ENCODE results near the gene CYP26C1.

DNA sequence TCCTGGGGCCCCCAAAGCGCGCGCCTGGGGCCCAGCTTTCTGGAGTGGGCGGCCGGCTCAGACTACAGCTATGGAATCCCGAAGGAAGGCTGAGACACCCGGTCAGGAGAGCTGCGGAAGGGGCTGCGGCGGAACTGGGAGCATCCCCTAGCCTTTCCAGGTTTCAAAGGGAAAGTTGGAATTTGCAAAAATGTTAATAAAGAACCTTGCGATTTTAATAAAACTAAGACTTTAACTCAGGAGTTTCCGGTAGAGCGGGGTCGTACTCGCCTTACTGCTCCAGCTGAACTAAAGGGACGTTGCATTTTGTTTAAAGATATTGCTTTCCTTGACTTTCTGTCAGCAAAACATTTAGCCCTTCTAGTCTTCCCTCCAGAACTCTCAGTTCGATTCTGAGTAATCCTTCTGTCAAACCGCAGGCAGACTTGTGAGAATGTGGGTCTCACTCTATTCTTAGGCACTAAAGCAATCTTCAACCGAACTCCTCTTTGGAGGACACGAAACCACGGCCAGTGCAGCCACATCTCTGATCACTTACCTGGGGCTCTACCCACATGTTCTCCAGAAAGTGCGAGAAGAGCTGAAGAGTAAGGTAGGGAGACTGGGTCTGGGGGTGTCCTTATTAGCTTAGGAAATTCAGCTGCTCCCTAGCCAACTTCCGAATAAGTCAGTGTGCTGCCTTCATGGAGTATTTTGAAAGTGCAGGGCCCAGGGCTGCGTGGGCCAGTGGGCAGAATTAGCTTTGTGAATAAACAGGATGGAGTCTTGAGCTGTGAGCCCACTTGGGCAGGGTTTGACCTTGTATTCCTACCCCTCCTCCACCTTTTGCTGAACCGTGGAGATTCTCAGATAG, 15.0 kb downstream of the CYP26C1 start:
- TF ChIP-seq TAF1 (IDR thresholded peaks at IDR 0.05; ENCODE audit: control insufficient read depth, extremely low read depth, insufficient read depth, low read length, severe bottlenecking) (no peak), WHSC1 (IDR thresholded peaks at IDR 0.05; ENCODE audit: low read length) (no peak), TBL1XR1 (IDR thresholded peaks at IDR 0.05; ENCODE audit: low read length in 2 of 2) (no peak), ETV6 (IDR thresholded peaks at IDR 0.05; ENCODE audit: borderline replicate concordance in 1 of 2, low read depth in 2 of 2, low read length in 1 of 2) (no peak), ETV6 (CRISPR knock-in tag; IDR thresholded peaks at IDR 0.05; ENCODE audit: borderline replicate concordance) (no peak), ATF2 (CRISPR knock-in tag; IDR thresholded peaks at IDR 0.05) (no peak), SMARCB1 (IDR thresholded peaks at IDR 0.05; ENCODE audit: insufficient read length, low read depth) (no peak), HDAC3 (IDR thresholded peaks at IDR 0.05; ENCODE audit: borderline replicate concordance, partially characterized antibody) (no peak), SIN3A (IDR thresholded peaks at IDR 0.05; ENCODE audit: borderline replicate concordance in 2 of 2, control insufficient read depth in 1 of 2, low read depth in 2 of 2, low read length in 2 of 2) (no peak), POLR2A (conservative IDR thresholded peaks at IDR 0.05) (no peak), RCOR1 (IDR thresholded peaks at IDR 0.05; ENCODE audit: borderline replicate concordance in 1 of 2, low read depth in 2 of 2, low read length in 2 of 2) (no peak), DMBX1 (CRISPR knock-in tag; IDR thresholded peaks at IDR 0.05; ENCODE audit: borderline replicate concordance) (no peak)
- TF ChIP-seq, protein P1, sequence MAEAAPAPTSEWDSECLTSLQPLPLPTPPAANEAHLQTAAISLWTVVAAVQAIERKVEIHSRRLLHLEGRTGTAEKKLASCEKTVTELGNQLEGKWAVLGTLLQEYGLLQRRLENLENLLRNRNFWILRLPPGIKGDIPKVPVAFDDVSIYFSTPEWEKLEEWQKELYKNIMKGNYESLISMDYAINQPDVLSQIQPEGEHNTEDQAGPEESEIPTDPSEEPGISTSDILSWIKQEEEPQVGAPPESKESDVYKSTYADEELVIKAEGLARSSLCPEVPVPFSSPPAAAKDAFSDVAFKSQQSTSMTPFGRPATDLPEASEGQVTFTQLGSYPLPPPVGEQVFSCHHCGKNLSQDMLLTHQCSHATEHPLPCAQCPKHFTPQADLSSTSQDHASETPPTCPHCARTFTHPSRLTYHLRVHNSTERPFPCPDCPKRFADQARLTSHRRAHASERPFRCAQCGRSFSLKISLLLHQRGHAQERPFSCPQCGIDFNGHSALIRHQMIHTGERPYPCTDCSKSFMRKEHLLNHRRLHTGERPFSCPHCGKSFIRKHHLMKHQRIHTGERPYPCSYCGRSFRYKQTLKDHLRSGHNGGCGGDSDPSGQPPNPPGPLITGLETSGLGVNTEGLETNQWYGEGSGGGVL (CRISPR knock-in tag; IDR thresholded peaks at IDR 0.05): no peak
- TF ChIP-seq, protein P2, sequence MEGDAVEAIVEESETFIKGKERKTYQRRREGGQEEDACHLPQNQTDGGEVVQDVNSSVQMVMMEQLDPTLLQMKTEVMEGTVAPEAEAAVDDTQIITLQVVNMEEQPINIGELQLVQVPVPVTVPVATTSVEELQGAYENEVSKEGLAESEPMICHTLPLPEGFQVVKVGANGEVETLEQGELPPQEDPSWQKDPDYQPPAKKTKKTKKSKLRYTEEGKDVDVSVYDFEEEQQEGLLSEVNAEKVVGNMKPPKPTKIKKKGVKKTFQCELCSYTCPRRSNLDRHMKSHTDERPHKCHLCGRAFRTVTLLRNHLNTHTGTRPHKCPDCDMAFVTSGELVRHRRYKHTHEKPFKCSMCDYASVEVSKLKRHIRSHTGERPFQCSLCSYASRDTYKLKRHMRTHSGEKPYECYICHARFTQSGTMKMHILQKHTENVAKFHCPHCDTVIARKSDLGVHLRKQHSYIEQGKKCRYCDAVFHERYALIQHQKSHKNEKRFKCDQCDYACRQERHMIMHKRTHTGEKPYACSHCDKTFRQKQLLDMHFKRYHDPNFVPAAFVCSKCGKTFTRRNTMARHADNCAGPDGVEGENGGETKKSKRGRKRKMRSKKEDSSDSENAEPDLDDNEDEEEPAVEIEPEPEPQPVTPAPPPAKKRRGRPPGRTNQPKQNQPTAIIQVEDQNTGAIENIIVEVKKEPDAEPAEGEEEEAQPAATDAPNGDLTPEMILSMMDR (IDR thresholded peaks at IDR 0.05 in 2 of 3, conservative IDR thresholded peaks at IDR 0.05 in 1 of 3; ENCODE audit: insufficient read depth in 2 of 3, low read depth in 1 of 3, low read length in 3 of 3): no peak
- TF ChIP-seq, protein P3, sequence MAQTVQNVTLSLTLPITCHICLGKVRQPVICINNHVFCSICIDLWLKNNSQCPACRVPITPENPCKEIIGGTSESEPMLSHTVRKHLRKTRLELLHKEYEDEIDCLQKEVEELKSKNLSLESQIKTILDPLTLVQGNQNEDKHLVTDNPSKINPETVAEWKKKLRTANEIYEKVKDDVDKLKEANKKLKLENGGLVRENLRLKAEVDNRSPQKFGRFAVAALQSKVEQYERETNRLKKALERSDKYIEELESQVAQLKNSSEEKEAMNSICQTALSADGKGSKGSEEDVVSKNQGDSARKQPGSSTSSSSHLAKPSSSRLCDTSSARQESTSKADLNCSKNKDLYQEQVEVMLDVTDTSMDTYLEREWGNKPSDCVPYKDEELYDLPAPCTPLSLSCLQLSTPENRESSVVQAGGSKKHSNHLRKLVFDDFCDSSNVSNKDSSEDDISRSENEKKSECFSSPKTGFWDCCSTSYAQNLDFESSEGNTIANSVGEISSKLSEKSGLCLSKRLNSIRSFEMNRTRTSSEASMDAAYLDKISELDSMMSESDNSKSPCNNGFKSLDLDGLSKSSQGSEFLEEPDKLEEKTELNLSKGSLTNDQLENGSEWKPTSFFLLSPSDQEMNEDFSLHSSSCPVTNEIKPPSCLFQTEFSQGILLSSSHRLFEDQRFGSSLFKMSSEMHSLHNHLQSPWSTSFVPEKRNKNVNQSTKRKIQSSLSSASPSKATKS (CRISPR knock-in tag; IDR thresholded peaks at IDR 0.05): no peak

Data from K562 (cell line).